Measurements from ENCODE around the gene AJAP1. TPM values are rescaled to one million over a fixed set of nuclear protein-coding genes. Genes with fewer than 3 reads are reported as not detected.

Gene AJAP1
- total RNA-seq, 2 donors from 2014 or later, result 0.05 to 0.46 TPM

DNA sequence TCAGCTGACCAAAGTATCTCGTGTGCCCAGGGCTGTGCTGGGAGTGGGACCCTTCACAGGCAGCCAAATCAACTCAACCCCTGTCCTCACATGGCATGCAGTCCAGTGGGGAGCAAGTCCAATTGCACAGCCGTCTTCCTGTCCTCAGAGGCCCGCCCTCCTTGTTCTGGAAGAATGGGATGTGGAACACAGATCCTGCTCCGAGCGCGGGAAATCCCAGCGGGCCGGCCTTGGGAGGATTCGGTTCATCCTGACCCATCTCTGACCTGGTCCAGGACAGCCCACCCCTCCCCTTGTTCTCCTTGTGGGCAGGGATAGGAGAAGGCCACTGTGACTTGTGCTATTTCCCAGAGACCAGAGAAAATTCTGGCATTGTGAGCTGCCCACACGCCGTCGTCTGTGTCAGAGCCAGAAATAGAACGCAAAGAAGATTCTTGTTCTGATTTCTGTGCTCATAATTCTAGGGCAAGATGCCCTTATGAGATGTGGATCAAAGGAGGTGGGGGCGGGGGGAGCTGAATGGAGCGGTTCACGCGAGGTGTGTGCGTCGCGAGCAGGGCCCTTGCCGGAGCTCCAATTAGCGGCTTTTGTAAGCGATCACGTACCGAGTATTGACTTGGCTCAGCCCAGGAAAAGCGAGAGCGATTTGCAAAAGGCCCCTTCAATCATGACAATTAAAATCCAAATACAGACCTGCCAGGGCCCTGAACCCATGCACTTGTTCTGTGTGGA lies 79.2 kb downstream of the AJAP1 start:
- Mint-ChIP-seq H3K27ac (no peak overlapping the region), H3K4me1 (ENCODE audit: low read depth) (peaks cover 9% of the 10 kb centered on the region), H3K36me3 (ENCODE audit: insufficient read depth in 2 of 2) (peaks cover under 1 to 3% of the 10 kb centered on the region in 2 donors), H3K27me3 (ENCODE audit: low read depth) (no peaks in the 10 kb centered on the region), H3K9me3 (peaks cover 0 to 5% of the 10 kb centered on the region in 2 donors), H3K4me3 (no peak overlapping the region)
- ATAC-seq (replicated peaks in 1 of 2) (no peak), DNase-seq (no peak)

DNA sequence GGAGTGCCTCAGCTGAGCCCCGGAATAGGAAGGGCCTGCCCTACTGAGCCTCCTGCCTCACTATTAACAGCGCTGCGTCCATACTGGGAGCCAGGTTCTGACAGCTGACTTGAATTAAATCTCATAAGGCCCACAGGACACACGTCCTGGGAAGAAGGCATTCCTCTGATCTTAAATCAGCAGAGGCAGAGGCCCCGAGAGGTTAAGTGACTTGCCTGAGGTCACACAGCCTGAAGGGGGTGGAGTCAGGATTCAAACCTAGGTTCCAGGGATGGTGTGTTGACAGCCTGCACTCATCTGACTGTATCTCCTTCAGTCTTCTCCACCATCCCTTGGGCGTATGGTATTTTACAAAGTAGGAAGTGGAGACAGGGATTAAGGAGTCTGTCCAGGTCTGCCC lies 79.8 kb downstream of the AJAP1 start:
- peaks cover 1 to 3% of the 10 kb centered on the region in 2 donors for H3K36me3 Mint-ChIP-seq (ENCODE audit: insufficient read depth in 2 of 2)
- H3K4me3 Mint-ChIP-seq, result no peak overlapping the region
- ATAC-seq (replicated peaks in 1 of 2) (no peak), DNase-seq (no peak)
- H3K9me3 Mint-ChIP-seq, result peaks cover 0 to 5% of the 10 kb centered on the region in 2 donors
- no peak overlapping the region for H3K27ac Mint-ChIP-seq
- no peaks in the 10 kb centered on the region for H3K27me3 Mint-ChIP-seq (ENCODE audit: low read depth)
- H3K4me1 Mint-ChIP-seq (ENCODE audit: low read depth), result peaks cover 9% of the 10 kb centered on the region

DNA sequence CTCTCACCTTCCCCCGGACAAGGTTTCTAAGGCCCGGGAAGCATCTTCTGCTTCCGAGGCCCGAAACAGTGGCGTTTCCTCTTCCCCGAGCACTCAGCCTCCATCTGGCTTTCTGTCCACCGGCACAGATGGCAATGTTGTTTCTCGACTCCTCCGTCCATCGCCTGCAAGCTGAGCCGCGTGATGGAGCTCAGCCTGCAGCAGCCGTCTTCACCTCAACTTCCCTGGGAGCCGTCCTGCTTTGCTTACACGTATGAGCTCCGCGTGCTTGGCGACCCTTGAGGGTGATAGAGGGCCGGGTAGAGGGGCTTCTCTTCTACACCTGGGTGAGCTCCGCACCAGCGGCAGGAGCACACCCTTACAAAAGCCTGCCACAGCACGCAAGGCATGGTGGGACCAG lies 80.4 kb downstream of the AJAP1 start:
- no peak for ATAC-seq (replicated peaks in 1 of 2)
- DNase-seq, result no peak
- Mint-ChIP-seq H3K27ac (no peak overlapping the region), H3K4me1 (ENCODE audit: low read depth) (peaks cover 9% of the 10 kb centered on the region), H3K9me3 (peaks cover 0 to 5% of the 10 kb centered on the region in 2 donors), H3K4me3 (no peak overlapping the region), H3K36me3 (ENCODE audit: insufficient read depth in 2 of 2) (peaks cover 1 to 3% of the 10 kb centered on the region in 2 donors), H3K27me3 (ENCODE audit: low read depth) (no peaks in the 10 kb centered on the region)

DNA sequence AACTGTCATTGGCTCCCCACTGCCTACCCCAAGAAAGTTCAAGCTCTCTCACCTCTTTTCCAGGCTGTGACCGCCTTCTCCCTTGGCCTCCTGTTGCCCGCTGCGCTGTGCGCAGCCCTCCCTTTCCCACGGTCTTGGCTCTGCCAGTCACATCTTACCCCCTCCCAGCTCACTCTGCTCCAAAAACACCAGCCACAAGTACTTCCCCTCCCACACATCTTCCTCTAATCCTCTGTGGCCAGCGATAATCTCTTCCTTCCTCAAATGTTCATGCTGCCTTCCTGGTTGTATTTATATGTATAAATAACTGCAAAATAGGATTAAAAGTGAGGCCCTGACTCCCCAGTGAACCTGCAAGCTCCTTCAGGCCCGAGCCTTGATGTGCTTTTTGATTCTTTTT lies 81.8 kb downstream of the AJAP1 start:
- no peaks in the 10 kb centered on the region for H3K27me3 Mint-ChIP-seq (ENCODE audit: low read depth)
- H3K9me3 Mint-ChIP-seq, result peaks cover 0 to 5% of the 10 kb centered on the region in 2 donors
- no peak overlapping the region for H3K27ac Mint-ChIP-seq
- no peak overlapping the region for H3K4me3 Mint-ChIP-seq
- peaks cover 1 to 3% of the 10 kb centered on the region in 2 donors for H3K36me3 Mint-ChIP-seq (ENCODE audit: insufficient read depth in 2 of 2)
- no peak for DNase-seq
- H3K4me1 Mint-ChIP-seq (ENCODE audit: low read depth), result peaks cover 9% of the 10 kb centered on the region
- no peak for ATAC-seq (replicated peaks in 1 of 2)

DNA sequence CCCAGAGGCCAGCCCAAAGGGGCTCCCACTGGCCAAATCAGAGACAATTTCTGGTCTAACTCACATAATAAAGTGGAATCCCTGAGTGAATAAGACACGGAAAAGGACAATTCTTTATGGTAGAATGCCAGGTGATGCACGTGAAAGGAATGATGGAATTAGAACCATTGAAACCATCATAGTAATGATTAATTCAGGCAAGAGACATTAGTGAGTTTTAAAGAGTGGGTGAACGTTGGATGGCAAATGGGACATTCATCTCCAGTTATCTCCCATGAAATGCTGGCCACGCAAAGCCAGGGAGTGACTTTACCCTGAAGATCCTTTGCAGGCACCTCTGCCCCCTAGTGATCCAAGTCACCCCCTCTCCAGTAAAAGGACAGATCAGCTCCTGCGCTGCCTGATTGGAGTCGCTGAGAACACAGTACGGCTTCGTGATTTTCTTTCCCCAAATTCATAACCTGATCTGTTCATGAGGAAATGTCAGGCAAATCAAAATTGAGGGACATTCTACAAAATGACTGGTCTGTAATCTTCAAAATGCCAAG lies 87.5 kb downstream of the AJAP1 start:
- Mint-ChIP-seq H3K4me3 (no peak overlapping the region), H3K27ac (no peak overlapping the region), H3K4me1 (ENCODE audit: low read depth) (no peaks in the 10 kb centered on the region), H3K27me3 (ENCODE audit: low read depth) (peaks cover 4% of the 10 kb centered on the region), H3K36me3 (ENCODE audit: insufficient read depth in 2 of 2) (peaks cover 1 to 3% of the 10 kb centered on the region in 2 donors), H3K9me3 (peaks cover 0 to 5% of the 10 kb centered on the region in 2 donors)
- ATAC-seq (replicated peaks in 1 of 2) (no peak), DNase-seq (no peak)

DNA sequence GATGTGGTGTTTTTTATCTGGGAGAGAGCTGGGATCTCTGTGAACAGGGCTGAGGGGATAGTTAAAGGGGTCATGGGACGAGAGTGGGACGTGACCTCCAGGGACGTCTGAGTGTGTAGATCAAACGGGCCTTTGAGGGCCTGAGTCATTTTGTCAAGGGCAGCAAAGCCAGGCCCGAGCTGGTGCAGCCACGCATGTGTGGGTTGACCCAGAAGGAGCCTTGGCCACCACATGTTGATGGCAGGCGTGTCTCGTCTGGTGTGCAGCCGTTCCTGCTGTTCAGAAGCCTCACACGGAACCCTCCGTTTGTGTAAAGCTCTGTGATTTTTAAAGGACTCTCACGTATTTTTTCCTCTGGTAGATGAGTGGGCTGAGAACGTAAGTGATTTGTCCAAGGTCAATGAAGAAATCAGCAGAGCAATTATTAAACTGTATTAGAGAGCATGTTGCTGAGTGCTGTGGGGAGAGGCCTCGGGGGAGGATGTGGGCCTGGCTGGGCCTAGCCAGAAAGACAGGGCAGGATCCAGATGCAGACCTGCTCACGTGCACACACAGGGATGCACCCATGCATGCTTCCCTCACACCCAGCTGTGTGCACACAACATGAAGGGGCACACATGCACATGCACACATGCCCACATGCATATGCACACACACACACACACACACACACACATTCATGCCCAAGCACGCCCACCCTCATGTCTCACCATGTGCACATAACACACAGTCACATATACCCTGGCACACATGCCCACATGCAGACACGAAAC lies 89.8 kb downstream of the AJAP1 start:
- no peak for DNase-seq

DNA sequence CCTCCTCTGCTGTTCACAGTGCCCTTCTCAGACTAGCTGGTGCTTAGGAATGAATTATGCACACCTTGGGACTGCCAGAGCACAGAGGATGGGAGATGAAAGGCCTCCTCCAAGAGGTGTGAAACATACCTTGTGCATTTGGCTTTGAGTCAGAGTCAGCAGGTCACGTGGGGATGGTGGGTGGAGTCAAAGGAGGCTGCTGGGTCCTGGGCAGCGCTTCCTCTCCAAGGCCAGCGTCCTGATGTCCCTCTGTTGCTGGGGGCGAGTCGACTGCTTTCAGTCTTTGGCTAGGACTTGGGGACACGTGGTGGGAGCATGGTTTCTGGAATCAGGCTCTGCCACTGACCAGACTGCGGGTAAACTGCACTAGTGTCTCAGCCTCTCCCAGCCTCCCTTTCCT lies 91.2 kb downstream of the AJAP1 start:
- peak in 1 of 2 donors; percentile 1 for DNase-seq
- no peaks in the 10 kb centered on the region for H3K9me3 Mint-ChIP-seq
- no peak overlapping the region for H3K4me3 Mint-ChIP-seq
- H3K36me3 Mint-ChIP-seq (ENCODE audit: insufficient read depth in 2 of 2), result no peaks in the 10 kb centered on the region
- H3K27me3 Mint-ChIP-seq (ENCODE audit: low read depth), result peaks cover 4% of the 10 kb centered on the region
- H3K27ac Mint-ChIP-seq, result no peak overlapping the region
- ATAC-seq (replicated peaks in 1 of 2), result no peak
- H3K4me1 Mint-ChIP-seq (ENCODE audit: low read depth), result no peaks in the 10 kb centered on the region

More for the DNA sequence above, 89.8 kb downstream of the AJAP1 start:
- Mint-ChIP-seq H3K9me3 (no peaks in the 10 kb centered on the region), H3K27me3 (ENCODE audit: low read depth) (peaks cover 4% of the 10 kb centered on the region), H3K36me3 (ENCODE audit: insufficient read depth in 2 of 2) (no peaks in the 10 kb centered on the region), H3K4me1 (ENCODE audit: low read depth) (no peaks in the 10 kb centered on the region), H3K27ac (no peak overlapping the region), H3K4me3 (no peak overlapping the region)
- no peak for ATAC-seq (replicated peaks in 1 of 2)

DNA sequence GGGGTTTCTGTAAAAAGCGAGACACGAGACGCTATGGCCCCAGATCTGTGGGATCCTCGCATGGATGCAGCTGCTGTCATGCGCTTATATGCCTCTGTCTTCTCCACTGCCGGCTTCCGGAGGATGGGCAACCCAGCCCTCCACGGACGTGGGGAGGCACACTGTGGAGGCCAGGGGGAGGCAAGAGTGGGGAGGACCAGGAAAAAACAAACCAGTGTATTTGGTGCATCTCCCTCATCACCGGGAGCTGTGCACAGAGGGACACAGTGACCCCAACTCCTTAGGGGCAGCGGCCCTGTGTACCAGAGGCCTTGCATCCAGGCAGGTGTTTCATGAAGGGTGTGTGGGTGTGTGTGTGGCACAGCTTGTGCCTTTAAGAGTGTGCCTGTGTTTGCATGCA lies 95.0 kb downstream of the AJAP1 start:
- ATAC-seq (replicated peaks in 1 of 2), result no peak
- H3K27me3 Mint-ChIP-seq (ENCODE audit: low read depth), result no peaks in the 10 kb centered on the region
- H3K27ac Mint-ChIP-seq, result no peak overlapping the region
- DNase-seq, result no peak
- no peak overlapping the region for H3K4me3 Mint-ChIP-seq
- peaks cover 0 to under 1% of the 10 kb centered on the region in 2 donors for H3K36me3 Mint-ChIP-seq (ENCODE audit: insufficient read depth in 2 of 2)
- no peaks in the 10 kb centered on the region for H3K4me1 Mint-ChIP-seq (ENCODE audit: low read depth)
- H3K9me3 Mint-ChIP-seq, result peaks cover 0 to 2% of the 10 kb centered on the region in 2 donors

DNA sequence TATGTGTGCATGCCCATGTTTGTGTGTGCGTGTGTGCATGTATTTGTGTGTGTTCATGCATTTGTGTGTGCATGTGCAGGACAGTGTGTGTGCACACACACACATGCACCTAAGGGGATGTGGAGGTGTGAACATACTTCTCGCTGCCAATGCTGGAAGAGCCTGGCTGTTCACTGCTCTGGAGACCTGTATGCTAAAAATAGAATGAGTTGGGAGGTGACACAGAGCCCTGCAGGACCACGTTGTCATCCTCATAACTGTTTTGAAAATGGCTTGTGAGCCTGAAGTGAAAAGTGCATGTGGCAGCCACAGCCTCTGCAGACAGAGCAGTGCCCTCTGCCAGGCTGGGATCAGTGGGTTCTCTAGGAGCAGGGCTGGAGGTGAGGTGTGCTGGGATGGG lies 95.8 kb downstream of the AJAP1 start:
- Mint-ChIP-seq H3K4me1 (ENCODE audit: low read depth) (no peaks in the 10 kb centered on the region), H3K9me3 (peaks cover 0 to 2% of the 10 kb centered on the region in 2 donors), H3K27ac (no peak overlapping the region), H3K4me3 (no peak overlapping the region), H3K36me3 (ENCODE audit: insufficient read depth in 2 of 2) (peaks cover 0 to 1% of the 10 kb centered on the region in 2 donors), H3K27me3 (ENCODE audit: low read depth) (no peaks in the 10 kb centered on the region)
- DNase-seq, result no peak
- no peak for ATAC-seq (replicated peaks in 1 of 2)

DNA sequence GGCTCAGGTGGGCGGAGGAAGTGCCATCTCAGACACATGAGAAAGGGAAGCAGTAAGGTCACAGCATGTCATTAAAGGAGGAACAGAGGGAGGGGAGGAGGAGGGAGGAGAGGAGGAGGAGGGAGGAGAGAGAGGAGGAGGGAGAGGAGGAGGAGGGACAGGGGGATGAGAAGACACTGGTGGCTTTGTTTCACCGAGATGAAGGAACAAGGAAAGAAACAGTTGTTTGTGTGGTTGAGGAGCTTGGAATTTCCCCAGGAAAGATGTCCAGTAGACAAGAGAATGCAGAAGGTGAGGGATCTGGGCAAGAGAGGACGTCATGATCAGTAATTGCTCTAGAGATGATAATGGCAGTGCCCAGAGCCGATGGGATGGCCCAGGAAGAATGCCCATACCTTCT lies 97.7 kb downstream of the AJAP1 start:
- ATAC-seq (replicated peaks in 1 of 2) (no peak), DNase-seq (no peak)
- Mint-ChIP-seq H3K4me3 (no peak overlapping the region), H3K36me3 (ENCODE audit: insufficient read depth in 2 of 2) (peaks cover 0 to 1% of the 10 kb centered on the region in 2 donors), H3K27ac (no peak overlapping the region), H3K4me1 (ENCODE audit: low read depth) (no peaks in the 10 kb centered on the region), H3K27me3 (ENCODE audit: low read depth) (no peaks in the 10 kb centered on the region), H3K9me3 (peaks cover 0 to 2% of the 10 kb centered on the region in 2 donors)

DNA sequence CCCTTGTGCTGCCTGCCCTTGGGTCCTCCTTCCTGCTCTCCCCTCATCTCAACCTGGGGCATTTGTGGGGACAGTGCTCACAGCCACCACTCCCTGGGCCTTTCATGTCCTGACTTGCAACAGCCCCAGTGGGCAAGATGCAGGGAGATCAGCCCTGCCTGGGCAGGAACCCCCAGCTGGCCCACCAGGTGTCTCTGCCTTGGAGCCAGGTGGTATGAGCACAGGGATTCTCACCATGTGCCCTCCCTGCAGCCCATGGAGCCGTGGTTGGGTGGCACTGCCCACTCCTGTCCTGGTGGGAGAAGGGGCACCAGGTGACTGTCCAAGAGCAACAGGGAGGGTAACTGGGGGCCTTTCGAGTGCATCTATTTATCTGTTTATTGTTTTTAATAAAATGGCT lies 100.4 kb downstream of the AJAP1 start:
- ATAC-seq (replicated peaks in 1 of 2), result no peak
- H3K4me1 Mint-ChIP-seq (ENCODE audit: low read depth), result no peaks in the 10 kb centered on the region
- no peak for DNase-seq
- H3K36me3 Mint-ChIP-seq (ENCODE audit: insufficient read depth in 2 of 2), result peaks cover 3 to 5% of the 10 kb centered on the region in 2 donors
- H3K27me3 Mint-ChIP-seq (ENCODE audit: low read depth), result no peaks in the 10 kb centered on the region
- no peak overlapping the region for H3K4me3 Mint-ChIP-seq
- peaks cover 4 to 7% of the 10 kb centered on the region in 2 donors for H3K9me3 Mint-ChIP-seq
- H3K27ac Mint-ChIP-seq, result no peak overlapping the region

DNA sequence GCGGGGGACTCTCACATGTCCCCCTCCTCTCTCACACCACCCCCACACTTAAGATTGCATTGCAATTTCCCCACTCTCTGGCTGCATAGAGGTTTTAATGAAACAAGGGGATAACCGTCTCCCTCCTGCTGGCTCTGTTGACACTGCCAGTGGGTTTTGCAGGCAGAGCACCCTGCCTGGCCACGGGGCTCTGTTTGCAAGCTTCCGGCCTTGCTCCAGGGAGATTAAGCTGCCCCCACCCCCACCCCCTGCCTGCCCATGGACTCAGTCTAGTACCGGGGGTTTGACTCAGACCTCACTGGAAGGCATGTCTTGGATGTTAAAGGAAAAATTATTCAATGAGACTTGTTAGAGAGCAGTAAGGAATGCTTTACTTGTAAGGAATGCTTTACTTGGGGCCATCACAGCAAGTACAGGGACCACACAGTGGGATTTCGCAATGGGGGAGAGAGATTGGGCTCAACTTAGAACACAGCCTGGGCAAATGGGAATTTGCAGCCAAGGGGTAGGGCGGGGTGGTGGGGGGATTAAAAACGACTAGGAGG lies 101.0 kb downstream of the AJAP1 start:
- Mint-ChIP-seq H3K4me3 (no peak overlapping the region), H3K27ac (no peak overlapping the region), H3K36me3 (ENCODE audit: insufficient read depth in 2 of 2) (peaks cover 3 to 5% of the 10 kb centered on the region in 2 donors), H3K27me3 (ENCODE audit: low read depth) (no peaks in the 10 kb centered on the region), H3K4me1 (ENCODE audit: low read depth) (no peaks in the 10 kb centered on the region), H3K9me3 (peaks cover 4 to 7% of the 10 kb centered on the region in 2 donors)
- ATAC-seq (replicated peaks in 1 of 2) (no peak), DNase-seq (no peak)

DNA sequence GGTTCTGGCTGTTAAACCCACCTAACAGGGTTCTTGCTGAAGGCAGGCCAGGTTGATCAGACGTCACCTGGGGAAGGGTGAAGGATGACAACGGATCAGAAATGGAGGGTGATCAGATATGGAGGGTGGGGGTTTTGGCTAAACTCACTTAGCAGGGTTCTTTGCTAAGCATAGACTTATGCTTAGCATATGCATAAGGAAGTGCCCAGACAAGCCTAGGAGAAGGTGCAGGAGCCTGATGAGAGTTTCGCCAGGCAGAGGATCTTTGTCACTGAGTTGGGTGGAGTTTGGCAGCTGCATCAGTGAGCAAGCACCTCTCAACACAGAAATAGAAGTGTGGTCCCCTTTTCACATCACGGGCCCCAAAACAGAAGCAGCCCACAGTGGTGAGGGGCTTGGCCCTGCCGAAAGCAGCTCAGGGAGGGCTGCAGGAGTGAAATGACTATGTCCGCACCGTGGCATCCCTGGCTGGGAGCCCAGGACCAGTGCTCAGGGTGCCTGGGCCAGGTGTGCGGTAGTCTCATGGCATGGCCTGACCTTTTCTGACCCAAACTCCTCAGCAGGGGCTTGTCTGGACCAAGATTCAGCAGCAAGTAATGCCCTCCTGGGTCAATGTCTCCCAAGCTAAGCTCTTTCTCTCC lies 101.6 kb downstream of the AJAP1 start:
- H3K27me3 Mint-ChIP-seq (ENCODE audit: low read depth), result no peaks in the 10 kb centered on the region
- DNase-seq, result no peak
- H3K36me3 Mint-ChIP-seq (ENCODE audit: insufficient read depth in 2 of 2), result peaks cover 3 to 5% of the 10 kb centered on the region in 2 donors
- no peak overlapping the region for H3K4me3 Mint-ChIP-seq
- peaks cover 4 to 7% of the 10 kb centered on the region in 2 donors for H3K9me3 Mint-ChIP-seq
- no peak overlapping the region for H3K27ac Mint-ChIP-seq
- no peak for ATAC-seq (replicated peaks in 1 of 2)
- no peaks in the 10 kb centered on the region for H3K4me1 Mint-ChIP-seq (ENCODE audit: low read depth)

Measured in activated T-cell treated with anti-CD3 and anti-CD28 coated beads, Interleukin-2, amount 50 U/mL, for 72 hours (primary cell).